ENCODE data around the gene PCDHGA3.
"Not testable (repeated sequence)": the region's sequence is repeated elsewhere in the genome, so short reads cannot be mapped to it uniquely, and the experiment has no call there.

Gene PCDHGA3

GRCh38 chr5:141383345-141383744 is 39.7 kb downstream of the PCDHGA3 start:
- no peak for DNase-seq

- DNase-seq = no peak
These were observed 41.0 kb downstream of the PCDHGA3 start for GRCh38 chr5:141384471-141385267.

- DNase-seq = not testable (repeated sequence)
These were observed 44.1 kb downstream of the PCDHGA3 start, which contains the start of gene PCDHGB4 for GRCh38 chr5:141387557-141388311. Gene PCDHGB4, plus strand, starts transcription at chr5:141387698. Its CDS starts 187 bp downstream, at chr5:141387885.

GRCh38 chr5:141388661-141389060 is 45.0 kb downstream of the PCDHGA3 start:
- no peak for DNase-seq

GRCh38 chr5:141389153-141390042 is 45.8 kb downstream of the PCDHGA3 start:
- no peak for DNase-seq

GRCh38 chr5:141392429-141393198 is 49.0 kb downstream of the PCDHGA3 start, which contains the start of gene PCDHGA8:
Gene PCDHGA8, plus strand, starts transcription at chr5:141392633. Its CDS starts 181 bp downstream, at chr5:141392814.
- peak in 1 of 2 experiments; percentile 21 for DNase-seq

- no peak for DNase-seq
These were observed 49.6 kb downstream of the PCDHGA3 start for GRCh38 chr5:141393267-141393666.

- DNase-seq = not testable (repeated sequence)
These were observed 51.0 kb downstream of the PCDHGA3 start for GRCh38 chr5:141394401-141395187.

All from NCI-H446 (cell line).